GM12801 (cell line): Measurements from ENCODE around the gene WFS1.

Experiments
- TF ChIP-seq, protein P1 (sequence below): IDR thresholded peaks from one replicate; pipeline ENCODE4 v1.5.1; 2011; ENCODE audit warnings: control low read depth; ENCODE audit not compliant: insufficient read length; ENCODE audit errors: extremely low read depth

WFS1 gene

GRCh38 chr4:6258026-6258360, 11.7 kb upstream of the WFS1 start:
- TF ChIP-seq, protein P1, sequence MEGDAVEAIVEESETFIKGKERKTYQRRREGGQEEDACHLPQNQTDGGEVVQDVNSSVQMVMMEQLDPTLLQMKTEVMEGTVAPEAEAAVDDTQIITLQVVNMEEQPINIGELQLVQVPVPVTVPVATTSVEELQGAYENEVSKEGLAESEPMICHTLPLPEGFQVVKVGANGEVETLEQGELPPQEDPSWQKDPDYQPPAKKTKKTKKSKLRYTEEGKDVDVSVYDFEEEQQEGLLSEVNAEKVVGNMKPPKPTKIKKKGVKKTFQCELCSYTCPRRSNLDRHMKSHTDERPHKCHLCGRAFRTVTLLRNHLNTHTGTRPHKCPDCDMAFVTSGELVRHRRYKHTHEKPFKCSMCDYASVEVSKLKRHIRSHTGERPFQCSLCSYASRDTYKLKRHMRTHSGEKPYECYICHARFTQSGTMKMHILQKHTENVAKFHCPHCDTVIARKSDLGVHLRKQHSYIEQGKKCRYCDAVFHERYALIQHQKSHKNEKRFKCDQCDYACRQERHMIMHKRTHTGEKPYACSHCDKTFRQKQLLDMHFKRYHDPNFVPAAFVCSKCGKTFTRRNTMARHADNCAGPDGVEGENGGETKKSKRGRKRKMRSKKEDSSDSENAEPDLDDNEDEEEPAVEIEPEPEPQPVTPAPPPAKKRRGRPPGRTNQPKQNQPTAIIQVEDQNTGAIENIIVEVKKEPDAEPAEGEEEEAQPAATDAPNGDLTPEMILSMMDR: no peak

DNA sequence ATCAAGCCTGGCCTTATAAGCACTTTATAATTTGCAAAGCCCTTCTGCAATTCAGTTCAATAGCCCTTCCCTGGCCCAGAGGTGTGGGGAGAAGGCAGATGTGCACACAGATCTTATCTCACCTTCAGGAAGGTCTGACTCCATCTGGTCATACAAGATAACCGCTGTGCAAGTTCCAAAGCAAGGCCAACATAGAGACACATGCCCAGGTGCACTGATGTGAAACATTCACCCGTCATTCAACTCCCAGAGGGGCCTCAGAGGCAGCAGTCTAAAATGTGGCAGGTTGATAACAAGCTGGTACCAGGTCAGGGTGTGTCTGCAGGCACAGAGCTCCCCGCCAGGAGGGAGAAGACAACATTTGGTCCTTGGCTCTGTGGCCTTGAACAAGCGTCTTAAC, 10.9 kb upstream of the WFS1 start:
- TF ChIP-seq, protein P1: no peak

DNA sequence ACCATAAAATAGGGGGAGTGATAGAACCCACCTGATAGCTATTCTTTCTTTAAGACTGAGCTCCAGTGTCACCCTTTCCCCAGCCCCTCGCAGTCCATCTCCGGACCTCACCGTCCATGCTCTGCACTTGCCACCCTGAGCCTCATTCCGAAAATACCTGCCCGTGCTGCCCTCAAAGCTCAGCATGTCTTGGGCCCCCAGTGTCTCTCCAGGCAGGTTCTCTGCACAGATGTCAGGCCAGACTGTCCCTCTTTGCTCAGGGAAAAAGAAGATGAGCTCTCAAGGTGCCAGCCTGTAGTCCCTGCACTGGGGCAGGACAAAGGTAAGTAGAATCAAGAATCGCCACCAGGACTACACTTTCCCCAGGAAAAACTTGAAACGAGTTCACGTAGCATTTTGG, 9.8 kb upstream of the WFS1 start:
- TF ChIP-seq, protein P1: no peak

DNA sequence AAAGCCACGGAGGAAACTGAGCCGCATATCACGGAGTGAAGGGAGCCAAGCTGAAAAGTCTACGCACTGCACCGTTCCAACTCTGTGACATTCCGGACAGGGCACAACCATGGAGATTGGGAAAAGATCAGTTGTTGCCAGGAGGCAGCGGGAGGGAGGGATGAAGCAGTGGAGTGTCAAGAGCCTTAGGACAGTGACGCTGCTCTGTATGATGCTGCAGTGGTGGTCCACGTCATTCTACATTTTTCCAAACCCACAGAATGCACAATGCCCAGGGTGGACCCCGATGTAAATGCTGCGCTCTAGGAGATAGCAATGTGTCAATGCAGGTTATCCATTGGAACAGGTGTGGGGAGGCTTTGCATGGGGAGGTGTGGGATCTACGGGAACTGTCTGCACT, 7.5 kb upstream of the WFS1 start:
- TF ChIP-seq, protein P1: no peak

- TF ChIP-seq, protein P1: no peak
Measured at GRCh38 chr4:6262847-6263487, 6.7 kb upstream of the WFS1 start.

GRCh38 chr4:6263526-6264224, 6.0 kb upstream of the WFS1 start:
- TF ChIP-seq, protein P1: no peak

DNA sequence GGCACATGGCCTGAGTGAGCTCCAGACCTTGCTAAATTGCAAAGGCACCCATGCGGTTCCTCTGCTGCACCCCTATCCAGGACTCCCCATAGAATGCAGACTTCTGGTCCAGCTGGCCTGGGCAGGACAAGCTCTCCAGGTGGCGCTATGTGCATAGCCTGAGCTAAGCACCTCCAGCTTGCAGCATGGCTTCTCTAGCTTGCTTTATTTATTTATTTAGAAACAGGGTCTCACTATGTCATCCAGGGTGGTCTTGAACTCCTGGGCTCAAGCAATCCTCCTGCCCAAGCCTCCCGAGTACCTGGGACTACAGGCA, 5.5 kb upstream of the WFS1 start:
- TF ChIP-seq, protein P1: no peak
